DND-41 (cell line): ENCODE data around the gene DISC1.

Experiments
- ATAC-seq: fragments of 200-7000 bp; cut with Tn5 transposase; 3 replicates; pipeline ENCODE4 v1.9.1; 2021; ENCODE audit warnings: low read depth; ENCODE audit not compliant: insufficient read depth
- DNase-seq: peaks from one replicate; pipeline ENCODE4 v3.0.0-alpha.2; 2020
- H2AFZ ChIP-seq: 2 replicates; pipeline ENCODE4 v1.6.0; 2012; ENCODE audit warnings: low read depth, low read length
- H3K27ac ChIP-seq: 2 replicates; pipeline ENCODE4 v1.5.1; 2012; ENCODE audit warnings: low read length, inconsistent platforms
- H3K27me3 ChIP-seq: fragments of 200-600 bp; sonication (generic); 2 replicates; pipeline ENCODE4 v1.6.0; 2012; ENCODE audit warnings: low read length, mild to moderate bottlenecking, inconsistent platforms; ENCODE audit not compliant: insufficient read depth, poor library complexity
- H3K36me3 ChIP-seq: 2 replicates; pipeline ENCODE4 v1.5.1; 2012; ENCODE audit warnings: low read length, inconsistent platforms; ENCODE audit not compliant: insufficient read depth
- H3K4me1 ChIP-seq: 2 replicates; pipeline ENCODE4 v1.5.1; 2012; ENCODE audit warnings: mild to moderate bottlenecking, low read length; ENCODE audit not compliant: insufficient read depth
- H3K4me2 ChIP-seq: 2 replicates; pipeline ENCODE4 v1.6.0; 2012; ENCODE audit warnings: mild to moderate bottlenecking, moderate library complexity, low read length, inconsistent platforms; ENCODE audit not compliant: insufficient read depth
- H3K4me3 ChIP-seq, 2 experiments: fragments of 200-600 bp in 1 of 2; shearing (Covaris generic) in 1 of 2; 2 replicates each; pipeline ENCODE4 v1.5.1; 2012 to 2016; ENCODE audit warnings: inconsistent platforms in 2 of 2, low read length in 2 of 2, mild to moderate bottlenecking in 2 of 2, low read depth in 1 of 2, moderate library complexity in 1 of 2
- H3K79me2 ChIP-seq: 2 replicates; pipeline ENCODE4 v1.6.0; 2012; ENCODE audit warnings: low read length, inconsistent platforms; ENCODE audit not compliant: insufficient read depth
- H3K9ac ChIP-seq: 2 replicates; pipeline ENCODE4 v1.6.0; 2012; ENCODE audit warnings: low read depth, mild to moderate bottlenecking, inconsistent platforms, low read length, moderate library complexity
- H3K9me3 ChIP-seq: 2 replicates; pipeline ENCODE4 v1.5.1; 2012; ENCODE audit warnings: low read length, moderate library complexity, mild to moderate bottlenecking, inconsistent platforms; ENCODE audit not compliant: insufficient read depth, severe bottlenecking
- H4K20me1 ChIP-seq: 2 replicates; pipeline ENCODE4 v1.6.0; 2012; ENCODE audit warnings: low read length; ENCODE audit not compliant: insufficient read depth
- CTCF ChIP-seq: IDR thresholded peaks from 2 replicates; pipeline ENCODE4 v1.5.1; 2012; ENCODE audit warnings: borderline replicate concordance, low read length, moderate library complexity, mild to moderate bottlenecking; ENCODE audit not compliant: poor library complexity, severe bottlenecking; ENCODE audit errors: extremely low read depth
- EZH2 ChIP-seq: IDR thresholded peaks from 3 replicates; pipeline ENCODE4 v1.6.1; 2012; ENCODE audit warnings: borderline replicate concordance, low read depth, mild to moderate bottlenecking, moderate library complexity, low read length, inconsistent platforms; ENCODE audit not compliant: severe bottlenecking

DISC1 gene

DNA sequence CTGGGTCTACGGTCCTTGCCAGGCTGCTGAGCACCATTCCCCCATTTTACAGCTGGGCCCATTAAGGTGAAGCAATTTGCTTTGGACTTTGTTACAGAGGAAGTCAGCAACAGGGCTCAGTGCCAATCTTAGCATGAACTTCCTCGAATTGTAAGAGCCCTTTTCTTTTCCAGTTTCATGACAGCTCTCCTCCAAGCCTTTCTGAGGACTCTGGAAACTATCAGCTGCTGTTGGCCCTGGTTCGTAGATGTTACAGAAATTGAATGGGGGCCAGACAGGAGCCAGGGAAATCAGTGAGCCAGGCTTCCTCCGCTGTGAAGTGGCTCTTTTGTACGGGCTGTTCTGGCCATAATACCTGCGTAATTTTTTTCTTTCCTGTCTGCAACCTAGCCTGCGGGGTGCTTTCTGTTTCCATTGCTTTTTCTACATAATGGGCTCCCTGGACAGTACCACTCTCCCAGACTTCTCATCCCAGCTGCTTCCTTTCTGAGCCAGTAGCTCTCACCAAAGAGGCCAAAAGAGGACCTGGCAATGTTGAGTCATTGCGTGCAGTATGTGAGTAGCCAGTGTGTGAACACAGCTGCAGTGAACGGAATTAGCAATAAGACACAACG lies 386.3 kb downstream of the DISC1 start:
- Histone ChIP-seq H3K4me2 (no peak overlapping the region), H3K27ac (no peak overlapping the region), H3K9me3 (no peaks in the 10 kb centered on the region), H3K4me1 (no peaks in the 10 kb centered on the region), H3K27me3 (no peaks in the 10 kb centered on the region), H2AFZ (no peak overlapping the region), H3K9ac (no peak overlapping the region), H4K20me1 (no peaks in the 10 kb centered on the region), H3K4me3 (no peak overlapping the region), H3K36me3 (no peaks in the 10 kb centered on the region), H3K79me2 (no peaks in the 10 kb centered on the region)
- no peak for TF ChIP-seq EZH2
- no peak for TF ChIP-seq CTCF
- no peak for ATAC-seq
- DNase-seq: no peak

DNA sequence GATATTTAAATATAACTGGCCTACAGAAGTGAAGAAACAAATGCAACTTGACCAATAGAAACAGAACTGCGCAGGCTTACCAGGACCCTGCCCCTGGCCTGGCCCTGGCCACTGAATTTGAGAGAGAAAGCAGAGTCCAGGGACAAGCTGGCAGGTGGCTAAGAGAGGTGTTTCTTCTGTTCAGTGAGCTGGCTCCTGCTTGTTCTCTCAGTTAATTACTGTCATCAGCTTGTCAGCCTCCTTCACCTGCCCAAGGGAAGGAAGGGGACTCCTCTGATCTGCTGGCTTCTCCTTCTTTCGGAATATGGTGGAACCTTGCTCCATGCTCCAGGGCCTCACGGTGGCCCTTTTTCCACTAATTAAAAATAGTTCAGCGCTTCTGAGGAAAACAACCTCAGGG lies 388.4 kb downstream of the DISC1 start:
- TF ChIP-seq EZH2: no peak
- DNase-seq: no peak
- no peaks in the 10 kb centered on the region for H3K27me3 ChIP-seq
- no peaks in the 10 kb centered on the region for H4K20me1 ChIP-seq
- H3K79me2 ChIP-seq: no peaks in the 10 kb centered on the region
- no peak overlapping the region for H3K27ac ChIP-seq
- H3K4me1 ChIP-seq: no peaks in the 10 kb centered on the region
- no peak overlapping the region for H2AFZ ChIP-seq
- no peaks in the 10 kb centered on the region for H3K9me3 ChIP-seq
- H3K36me3 ChIP-seq: no peaks in the 10 kb centered on the region
- no peak overlapping the region for H3K4me2 ChIP-seq
- H3K4me3 ChIP-seq: no peak overlapping the region
- no peak overlapping the region for H3K9ac ChIP-seq
- no peak for ATAC-seq

DNA sequence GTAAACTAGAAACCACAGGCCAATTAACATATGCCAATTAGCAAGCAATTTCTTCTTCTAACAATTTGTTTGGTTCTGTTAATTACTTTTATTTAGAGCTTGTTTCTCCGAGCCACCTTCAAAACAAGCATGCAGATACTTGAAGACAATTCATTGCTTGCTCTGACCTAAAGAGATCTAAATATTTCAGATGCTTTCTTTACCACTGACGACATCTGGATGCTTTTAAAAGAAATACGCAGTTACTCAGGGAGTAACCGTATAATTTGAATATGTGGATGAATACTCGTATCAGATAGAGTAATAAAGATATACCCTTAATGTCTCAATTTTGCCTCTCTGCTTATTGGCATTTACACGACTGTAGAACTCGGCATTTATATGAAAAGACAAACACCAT lies 390.0 kb downstream of the DISC1 start:
- H2AFZ ChIP-seq: no peak overlapping the region
- no peaks in the 10 kb centered on the region for H4K20me1 ChIP-seq
- no peak overlapping the region for H3K9ac ChIP-seq
- no peaks in the 10 kb centered on the region for H3K9me3 ChIP-seq
- ATAC-seq (no peak), DNase-seq (no peak)
- no peak overlapping the region for H3K4me3 ChIP-seq
- no peaks in the 10 kb centered on the region for H3K4me1 ChIP-seq
- H3K79me2 ChIP-seq: no peaks in the 10 kb centered on the region
- no peaks in the 10 kb centered on the region for H3K27me3 ChIP-seq
- no peaks in the 10 kb centered on the region for H3K36me3 ChIP-seq
- no peak overlapping the region for H3K27ac ChIP-seq
- no peak overlapping the region for H3K4me2 ChIP-seq
- TF ChIP-seq CTCF (no peak), EZH2 (no peak)

DNA sequence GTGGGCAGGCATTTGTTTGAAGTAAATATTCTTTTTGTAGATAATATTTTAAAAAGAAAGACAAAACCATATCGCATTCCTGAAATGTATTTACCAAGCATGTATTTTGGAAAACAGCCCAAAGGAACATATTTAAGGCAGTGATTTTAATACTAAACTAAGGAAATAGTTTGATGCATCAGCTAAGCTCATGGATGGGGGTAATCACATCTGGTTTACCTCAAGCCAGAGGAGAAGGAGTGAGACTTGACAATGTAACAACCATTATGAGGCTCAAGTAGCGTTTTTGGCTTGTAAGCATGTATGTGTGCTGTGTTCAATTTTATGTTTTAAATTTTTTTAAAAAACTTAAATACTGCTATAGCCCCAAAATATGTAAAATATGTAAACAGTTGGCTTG lies 390.5 kb downstream of the DISC1 start:
- Histone ChIP-seq H3K79me2 (no peaks in the 10 kb centered on the region), H3K9ac (no peak overlapping the region), H3K4me1 (no peaks in the 10 kb centered on the region), H4K20me1 (no peaks in the 10 kb centered on the region), H3K4me2 (no peak overlapping the region), H3K9me3 (no peaks in the 10 kb centered on the region), H3K27me3 (no peaks in the 10 kb centered on the region), H3K36me3 (no peaks in the 10 kb centered on the region), H3K4me3 (no peak overlapping the region), H2AFZ (no peak overlapping the region), H3K27ac (no peak overlapping the region)
- ATAC-seq (no peak), DNase-seq (no peak)
- TF ChIP-seq CTCF (no peak), EZH2 (no peak)
